HepG2 (cell line): ENCODE results near the gene QSOX1. TPM values are rescaled to one million over a fixed set of nuclear protein-coding genes. Genes with fewer than 3 reads are reported as not detected.

Experiments used
- ATAC-seq: fragments of 200-7000 bp; cut with Tn5 transposase; 3 replicates; pipeline ENCODE4 v1.9.1; 2020; ENCODE audit warnings: mild to moderate bottlenecking, moderate library complexity
- BruUV-seq: library from RNA; stranded (reverse); fragments of 400-500 nt; replicated peaks from 2 replicates; lab custom pipeline; 2021; lab: Mats Ljungman, UMichigan
- CTCF ChIA-PET: fragments of 300-600 bp; formaldehyde crosslinking; extraction: SDS; loops from one replicate; lab custom pipeline; 2021; ENCODE audit warnings: low total read pairs, inconsistent platforms, low intra/inter-chr PET ratio; lab: Yijun Ruan, JAX
- POLR2A ChIA-PET: fragments of 350-600 bp; sonication (Branson Sonifier 250); formaldehyde crosslinking; loops from one replicate; lab custom pipeline; 2020; ENCODE audit warnings: antibody characterized with exemption, inconsistent platforms; lab: Yijun Ruan, JAX
- DNase-seq: peaks from one replicate; pipeline ENCODE4 v3.0.0-alpha.2; 2015; ENCODE audit warnings: low spot score
- FAIRE-seq: peaks from 3 replicates; lab custom pipeline; 2011; peaks lifted over from hg19 to GRCh38; lab: Jason Lieb, UNC
- H2AFZ ChIP-seq: one replicate; pipeline ENCODE4 v1.6.1; 2011; ENCODE audit warnings: low read length, inconsistent platforms
- H3K27ac ChIP-seq: fragments of 300-600 bp; 3 replicates; pipeline ENCODE4 v1.8.0; 2011; ENCODE audit warnings: mixed run types, mild to moderate bottlenecking, mixed read lengths, low read length, inconsistent platforms; ENCODE audit not compliant: insufficient read depth; ENCODE audit errors: extremely low read length
- H3K27me3 ChIP-seq, 2 experiments: fragments of 200-600 bp in 1 of 2; 2 replicates in 1 of 2; 3 replicates in 1 of 2; pipeline versions ENCODE4 v1.6.0 to v1.8.0; 2011; ENCODE audit warnings: low read length in 2 of 2, mild to moderate bottlenecking in 2 of 2, moderate library complexity in 2 of 2, inconsistent platforms in 1 of 2; ENCODE audit not compliant: insufficient read depth in 2 of 2, control insufficient read depth in 1 of 2
- H3K36me3 ChIP-seq, 2 experiments: fragments of 200-600 bp in 1 of 2; replicated peaks in 1 of 2; 2 replicates in 1 of 2; 3 replicates in 1 of 2; pipeline versions ENCODE4 v1.5.1 to v1.8.0; 2011; ENCODE audit warnings: low read length in 2 of 2, inconsistent platforms in 1 of 2; ENCODE audit not compliant: insufficient read depth in 2 of 2, control insufficient read depth in 1 of 2
- H3K4me1 ChIP-seq: 2 replicates; pipeline ENCODE4 v1.5.1; 2012; ENCODE audit warnings: low read length, inconsistent platforms; ENCODE audit not compliant: insufficient read depth
- H3K4me2 ChIP-seq: 2 replicates; pipeline ENCODE4 v1.6.0; 2011; ENCODE audit warnings: low read depth, low read length, inconsistent platforms
- H3K4me3 ChIP-seq, 3 experiments: fragments of 200-600 bp in 1 of 3; sonication (generic), shearing (Covaris generic) in 1 of 3; replicated peaks in 1 of 3; 2 replicates each; pipeline ENCODE4 v1.5.1; 2011 to 2016; ENCODE audit warnings: low read length in 3 of 3, inconsistent platforms in 2 of 3, low read depth in 2 of 3, mild to moderate bottlenecking in 2 of 3, control low read depth in 1 of 3, mixed read lengths in 1 of 3; ENCODE audit not compliant: insufficient read depth in 1 of 3
- H3K79me2 ChIP-seq: one replicate; pipeline ENCODE4 v1.6.1; 2011; ENCODE audit warnings: low read length, inconsistent platforms; ENCODE audit not compliant: insufficient read depth
- H3K9ac ChIP-seq: 2 replicates; pipeline ENCODE4 v1.6.0; 2011; ENCODE audit warnings: mild to moderate bottlenecking, low read depth, low read length, inconsistent platforms; ENCODE audit not compliant: insufficient read depth
- H3K9me3 ChIP-seq: 2 replicates; pipeline ENCODE4 v1.5.1; 2012; ENCODE audit warnings: mild to moderate bottlenecking, low read length
- H4K20me1 ChIP-seq: 2 replicates; pipeline ENCODE4 v1.6.0; 2011; ENCODE audit warnings: inconsistent platforms, mild to moderate bottlenecking, low read length, moderate library complexity; ENCODE audit not compliant: insufficient read depth
- CHD2 ChIP-seq: IDR thresholded peaks from 2 replicates; pipeline ENCODE4 v1.6.1; 2011; ENCODE audit warnings: low read depth, low read length, improper control_type of control experiment
- FOXM1 ChIP-seq: sonication (generic); formaldehyde crosslinking; IDR thresholded peaks from 2 replicates; pipeline ENCODE4 v1.5.0; 2020; ENCODE audit warnings: missing genetic modification reagents
- ISL2 ChIP-seq: sonication (generic); formaldehyde crosslinking; IDR thresholded peaks from 2 replicates; pipeline ENCODE4 v1.5.0; 2020; ENCODE audit warnings: missing genetic modification reagents
- PCBP1 ChIP-seq: fragments of 200-400 bp; formaldehyde crosslinking; IDR thresholded peaks from 2 replicates; pipeline ENCODE4 v1.6.1; 2017; ENCODE audit warnings: mild to moderate bottlenecking, low read depth, low read length, borderline replicate concordance
- SMARCE1 ChIP-seq: fragments of 450-650 bp; IDR thresholded peaks from 2 replicates; pipeline ENCODE4 v1.6.1; 2017; ENCODE audit warnings: borderline replicate concordance
- SOX6 ChIP-seq, 2 experiments: fragments of 450-650 bp in 1 of 2; sonication (generic) in 1 of 2; formaldehyde crosslinking in 1 of 2; IDR thresholded peaks; 2 replicates each; pipeline versions ENCODE4 v1.4.0 to v1.6.1; 2017 to 2020; ENCODE audit warnings: antibody characterized with exemption in 1 of 2, mild to moderate bottlenecking in 1 of 2, missing genetic modification reagents in 1 of 2
- ZFP36L1 ChIP-seq: sonication (generic); formaldehyde crosslinking; IDR thresholded peaks from 2 replicates; pipeline ENCODE4 v1.8.0; 2022; ENCODE audit warnings: mild to moderate bottlenecking, missing genetic modification reagents, moderate library complexity
- ZKSCAN8 ChIP-seq: IDR thresholded peaks from 2 replicates; pipeline ENCODE4 v1.6.1; 2016; ENCODE audit warnings: borderline replicate concordance, missing genetic modification reagents, missing compliant biosample characterization
- ZNF230 ChIP-seq: sonication (generic); formaldehyde crosslinking; IDR thresholded peaks from 2 replicates; pipeline ENCODE4 v1.4.0; 2020; ENCODE audit warnings: mild to moderate bottlenecking, missing genetic modification reagents
- ZNF276 ChIP-seq: sonication (generic); formaldehyde crosslinking; IDR thresholded peaks from 2 replicates; pipeline ENCODE4 v1.4.0; 2020; ENCODE audit warnings: mild to moderate bottlenecking, low read depth, missing genetic modification reagents
- ZNF431 ChIP-seq: sonication (generic); formaldehyde crosslinking; IDR thresholded peaks from 2 replicates; pipeline ENCODE4 v1.9.0; 2022; ENCODE audit warnings: missing genetic modification reagents, low read depth, mild to moderate bottlenecking, borderline replicate concordance
- ZNF460 ChIP-seq: sonication (generic); formaldehyde crosslinking; IDR thresholded peaks from 2 replicates; pipeline ENCODE4 v1.5.1; 2020; ENCODE audit warnings: missing genetic modification reagents, mild to moderate bottlenecking, borderline replicate concordance
- WGBS: methylation state at CpG from one replicate; pipeline ENCODE4 v1.1.6; 2017; ENCODE audit warnings: low lambda C conversion rate; 5-methylcytosine and 5-hydroxymethylcytosine counted together
- in situ Hi-C: cut with HindIII; loops from 2 replicates; pipeline ENCODE4 v1.10.0; 2017; ENCODE audit warnings: low pct_unique_long_range_greater_than_20kb; ENCODE audit not compliant: extremely low pct_ligation_motif_present
- intact Hi-C: fragments of 100-400 bp; cut with micrococcal nuclease; formaldehyde crosslinking; loops from one replicate; pipeline ENCODE4 v1.10.0; 2022; ENCODE audit not compliant: unreplicated experiment
- polyA plus RNA-seq, 8 experiments: library from polyadenylated mRNA; depleted of rRNA in 3 of 8; stranded (reverse) in 7 of 8; unstranded in 1 of 8; fragments of >200 nt; fragmentation: Illumina TruSeq in 4 of 8; extraction: Trizol in 4 of 8; gene quantifications; 2 replicates each; pipeline versions ENCODE4 v1.2.1 to v1.2.3, GENCODE V29; 2011 to 2016; ENCODE audit warnings: low read depth in 4 of 8, missing spikeins in 1 of 8, mixed read lengths in 1 of 8; ENCODE audit not compliant: insufficient read depth in 1 of 8
- total RNA-seq, 5 experiments: library from RNA; depleted of rRNA; stranded (reverse); fragments of >200 nt; fragmentation: Illumina TruSeq; extraction: Trizol; gene quantifications; 2 replicates each; pipeline ENCODE4 v1.2.3, GENCODE V29; 2016; ENCODE audit warnings: low read depth in 1 of 5
- TF ChIP-seq, protein P1 (sequence below): sonication (generic); formaldehyde crosslinking; IDR thresholded peaks from 2 replicates; pipeline ENCODE4 v1.5.0; 2020; ENCODE audit warnings: missing genetic modification reagents
- TF ChIP-seq, protein P2 (sequence below): sonication (generic); formaldehyde crosslinking; IDR thresholded peaks from 2 replicates; pipeline ENCODE4 v1.5.0; 2020; ENCODE audit warnings: missing genetic modification reagents, mild to moderate bottlenecking, borderline replicate concordance

Gene QSOX1
- total and polyA plus RNA-seq, 2 of the 13 experiments (the other 11 are each of a cell fraction or from before 2014, with no cell fraction given), result 6.8 to 40.2 TPM

GRCh38 chr1:180218806-180219765 is 64.4 kb downstream of the QSOX1 start:
- no peaks in the 10 kb centered on the region for H3K36me3 ChIP-seq

DNA sequence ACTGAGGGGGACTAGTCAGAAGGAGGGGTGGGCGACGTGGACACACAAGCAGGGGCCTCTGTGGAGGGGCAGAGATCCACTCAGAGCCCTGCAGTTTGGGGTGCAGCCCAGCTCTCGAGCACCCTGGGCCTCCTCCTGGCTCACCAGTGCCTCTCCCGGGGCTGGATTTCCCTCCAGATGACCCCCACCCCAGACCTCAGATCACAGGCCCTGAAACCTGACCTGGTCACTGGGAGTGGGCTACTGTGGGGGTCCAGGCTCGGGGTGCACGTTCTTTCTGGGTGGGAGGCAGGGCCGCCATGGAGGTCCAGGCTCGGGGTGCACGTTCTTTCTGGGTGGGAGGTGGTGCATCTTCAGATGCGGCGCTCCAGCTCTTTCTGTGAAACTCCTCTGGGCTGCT is 65.1 kb downstream of the QSOX1 start:
- no peaks in the 10 kb centered on the region for H4K20me1 ChIP-seq
- no peak; the same call in 2 of the 3 replicates for ATAC-seq
- no peaks in the 10 kb centered on the region for H3K36me3 ChIP-seq
- H3K4me1 ChIP-seq, result no peaks in the 10 kb centered on the region
- TF ChIP-seq ISL2 (CRISPR knock-in tag) (no peak), ZNF230 (CRISPR knock-in tag) (no peak), ZNF460 (CRISPR knock-in tag) (no peak), SOX6 (IDR thresholded peaks at IDR 0.05) (no peak), SOX6 (CRISPR knock-in tag; IDR thresholded peaks at IDR 0.05) (no peak), PCBP1 (no peak), ZNF431 (no peak), ZKSCAN8 (no peak), ZNF276 (no peak)
- TF ChIP-seq, protein P1, sequence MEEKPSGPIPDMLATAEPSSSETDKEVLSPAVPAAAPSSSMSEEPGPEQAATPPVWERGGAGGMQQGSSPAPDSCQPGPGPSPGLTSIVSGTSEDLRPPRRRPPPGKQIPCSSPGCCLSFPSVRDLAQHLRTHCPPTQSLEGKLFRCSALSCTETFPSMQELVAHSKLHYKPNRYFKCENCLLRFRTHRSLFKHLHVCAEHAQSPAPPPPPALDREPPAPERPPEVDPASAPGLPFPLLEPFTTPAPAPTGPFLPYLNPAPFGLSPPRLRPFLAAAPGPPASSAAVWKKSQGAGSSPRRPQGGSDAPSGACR, result no peak
- in situ Hi-C loops (no loop called here), intact Hi-C loops (no loop called here)
- no peaks in the 10 kb centered on the region for H3K9me3 ChIP-seq
- no peaks in the 10 kb centered on the region for H3K79me2 ChIP-seq
- no peak overlapping the region for H3K9ac ChIP-seq
- no peak overlapping the region for H3K4me2 ChIP-seq
- BruUV-seq, result no TSS peak
- no peak for DNase-seq
- H3K27me3 ChIP-seq, result peaks cover 9 to 74% of the 10 kb centered on the region in 2 experiments; a peak in 4 of 5 replicates
- FAIRE-seq, result no peak
- H3K27ac ChIP-seq, result no peak overlapping the region
- no peak overlapping the region for H2AFZ ChIP-seq
- POLR2A ChIA-PET, result no interaction called here
- 0% methylated on average over 1 of the region's 11 CpGs for WGBS
- no peak overlapping the region for H3K4me3 ChIP-seq
- CTCF ChIA-PET, result no interaction called here

More at GRCh38 chr1:180218806-180219765, 64.4 kb downstream of the QSOX1 start:
- no peak for FAIRE-seq
- Histone ChIP-seq H3K4me3 (no peak overlapping the region), H3K27ac (no peak overlapping the region), H3K4me1 (no peaks in the 10 kb centered on the region), H3K9ac (no peak overlapping the region), H4K20me1 (no peaks in the 10 kb centered on the region), H3K9me3 (no peaks in the 10 kb centered on the region), H3K27me3 (peaks cover 9 to 68% of the 10 kb centered on the region in 2 experiments; a peak in 4 of 5 replicates), H3K79me2 (no peaks in the 10 kb centered on the region), H3K4me2 (no peak overlapping the region), H2AFZ (no peak overlapping the region)
- no TSS peak for BruUV-seq
- WGBS, result 30% methylated on average over 20 of the region's 20 CpGs
- ATAC-seq, result no peak
- ChIA-PET CTCF (no interaction called here), POLR2A (no interaction called here)
- TF ChIP-seq SMARCE1 (no peak), ZFP36L1 (CRISPR knock-in tag) (no peak), FOXM1 (CRISPR knock-in tag) (no peak), CHD2 (no peak)
- TF ChIP-seq, protein P2, sequence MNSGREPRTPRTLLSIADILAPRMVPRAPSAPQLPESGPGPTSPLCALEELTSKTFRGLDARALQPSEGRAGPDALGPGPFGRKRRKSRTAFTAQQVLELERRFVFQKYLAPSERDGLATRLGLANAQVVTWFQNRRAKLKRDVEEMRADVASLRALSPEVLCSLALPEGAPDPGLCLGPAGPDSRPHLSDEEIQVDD (CRISPR knock-in tag), result no peak
- in situ Hi-C loops, result no loop called here
- intact Hi-C loops, result no loop called here
- DNase-seq, result no peak
